Thymus (tissue), 11 donors: ENCODE measurements around the gene GRIK4. TPM values are rescaled to one million over a fixed set of nuclear protein-coding genes. Genes with fewer than 3 reads are reported as not detected.
A peak's percentile ranks its signal among the peaks of the same experiment; 100 is the strongest.

Experiments used
- DNase-seq, 9 donors: peaks; one replicate each; pipeline ENCODE4 v3.0.0-alpha.2; 2013; ENCODE audit warnings: low spot score in 9 of 9, low read depth in 6 of 9, missing footprints in 1 of 9
- H3K27ac ChIP-seq, 2 donors: one replicate each; pipeline ENCODE4 v1.5.1; 2013; ENCODE audit warnings: control low read depth in 1 of 2, low read depth in 1 of 2, low read length in 1 of 2, mild to moderate bottlenecking in 1 of 2, moderate library complexity in 1 of 2
- H3K27me3 ChIP-seq, 2 donors: one replicate each; pipeline ENCODE4 v1.5.1; 2013; ENCODE audit warnings: low read length in 1 of 2; ENCODE audit not compliant: control insufficient read depth in 2 of 2, insufficient read depth in 1 of 2
- H3K36me3 ChIP-seq, 2 donors: one replicate each; pipeline ENCODE4 v1.5.1; 2013; ENCODE audit warnings: low read length in 1 of 2, mild to moderate bottlenecking in 1 of 2, moderate library complexity in 1 of 2; ENCODE audit not compliant: control insufficient read depth in 2 of 2, insufficient read depth in 2 of 2
- H3K4me1 ChIP-seq, 2 donors: one replicate each; pipeline ENCODE4 v1.5.1; 2013; ENCODE audit warnings: low read length in 2 of 2; ENCODE audit not compliant: control insufficient read depth in 2 of 2, insufficient read depth in 2 of 2
- H3K4me3 ChIP-seq, 2 donors: one replicate each; pipeline ENCODE4 v1.5.1; 2013; ENCODE audit warnings: low read length in 2 of 2, control low read depth in 1 of 2, mild to moderate bottlenecking in 1 of 2
- H3K9me3 ChIP-seq, 2 donors: one replicate each; pipeline ENCODE4 v1.5.1; 2013; ENCODE audit warnings: low read length in 1 of 2, mild to moderate bottlenecking in 1 of 2; ENCODE audit not compliant: control insufficient read depth in 2 of 2, insufficient read depth in 1 of 2
- WGBS: extraction: QIAGEN DNeasy Blood & Tissue Kit; methylation state at CpG from one replicate; pipeline ENCODE4 v1.1.7; 2013; 5-methylcytosine and 5-hydroxymethylcytosine counted together
- polyA plus RNA-seq: library from polyadenylated mRNA; stranded (reverse); fragments of 200-250 nt; gene quantifications from one replicate; pipeline ENCODE4 v1.2.3, GENCODE V29; 2013
- total RNA-seq: library from RNA; stranded (reverse); fragments of 120-200 nt; gene quantifications from one replicate; pipeline ENCODE4 v1.2.4, GENCODE V29; 2013
- donor health status: healthy.

The GRIK4 gene
- total and polyA plus RNA-seq, 2 donors, result 0.11 to 0.19 TPM

- Histone ChIP-seq H3K36me3 (no peaks in the 10 kb centered on the region), H3K4me1 (no peaks in the 10 kb centered on the region), H3K9me3 (no peaks in the 10 kb centered on the region), H3K27ac (no peak overlapping the region), H3K4me3 (no peak overlapping the region), H3K27me3 (no peaks in the 10 kb centered on the region)
- WGBS, result 32% methylated on average over 9 of the region's 9 CpGs
- peak in 7 of 9 donors; percentile 3 to 43 (median 9) for DNase-seq
Observed at GRCh38 chr11:120801801-120802689, 290.5 kb downstream of the GRIK4 start.

- Histone ChIP-seq H3K9me3 (no peaks in the 10 kb centered on the region), H3K27me3 (no peaks in the 10 kb centered on the region), H3K4me3 (no peak overlapping the region), H3K36me3 (no peaks in the 10 kb centered on the region), H3K4me1 (no peaks in the 10 kb centered on the region), H3K27ac (no peak overlapping the region)
- WGBS, result 31% methylated on average over 9 of the region's 9 CpGs
- no peak for DNase-seq
Observed at GRCh38 chr11:120805960-120806555, 294.5 kb downstream of the GRIK4 start.

- Histone ChIP-seq H3K27ac (no peak overlapping the region), H3K4me3 (no peak overlapping the region), H3K36me3 (no peaks in the 10 kb centered on the region), H3K27me3 (no peaks in the 10 kb centered on the region), H3K4me1 (no peaks in the 10 kb centered on the region), H3K9me3 (no peaks in the 10 kb centered on the region)
- 90% methylated on average over 13 of the region's 13 CpGs for WGBS
- DNase-seq, result no peak
Observed at GRCh38 chr11:120807414-120808150, 296.0 kb downstream of the GRIK4 start.

GRCh38 chr11:120808616-120809050, 297.1 kb downstream of the GRIK4 start:
- Histone ChIP-seq H3K4me3 (no peak overlapping the region), H3K27ac (no peak overlapping the region), H3K36me3 (no peaks in the 10 kb centered on the region), H3K4me1 (no peaks in the 10 kb centered on the region), H3K27me3 (no peaks in the 10 kb centered on the region), H3K9me3 (no peaks in the 10 kb centered on the region)
- 78% methylated on average over 5 of the region's 5 CpGs for WGBS
- no peak for DNase-seq

- Histone ChIP-seq H3K27ac (no peak overlapping the region), H3K9me3 (no peaks in the 10 kb centered on the region), H3K36me3 (no peaks in the 10 kb centered on the region), H3K4me3 (no peak overlapping the region), H3K4me1 (no peaks in the 10 kb centered on the region), H3K27me3 (no peaks in the 10 kb centered on the region)
- no peak for DNase-seq
- 98% methylated on average over 2 of the region's 2 CpGs for WGBS
Observed at GRCh38 chr11:120810251-120810650, 298.7 kb downstream of the GRIK4 start.

GRCh38 chr11:120811199-120811598, 299.7 kb downstream of the GRIK4 start:
- H3K27ac ChIP-seq, result no peak overlapping the region
- H3K27me3 ChIP-seq, result no peaks in the 10 kb centered on the region
- WGBS, result 98% methylated on average over 5 of the region's 5 CpGs
- DNase-seq, result no peak
- H3K36me3 ChIP-seq, result no peaks in the 10 kb centered on the region
- H3K9me3 ChIP-seq, result no peaks in the 10 kb centered on the region
- H3K4me1 ChIP-seq, result no peaks in the 10 kb centered on the region
- no peak overlapping the region for H3K4me3 ChIP-seq

GRCh38 chr11:120811731-120812130, 300.2 kb downstream of the GRIK4 start:
- 96% methylated on average over 5 of the region's 5 CpGs for WGBS
- Histone ChIP-seq H3K27ac (no peak overlapping the region), H3K4me1 (no peaks in the 10 kb centered on the region), H3K9me3 (no peaks in the 10 kb centered on the region), H3K27me3 (no peaks in the 10 kb centered on the region), H3K4me3 (no peak overlapping the region), H3K36me3 (no peaks in the 10 kb centered on the region)
- DNase-seq, result no peak

GRCh38 chr11:120814531-120815318, 303.2 kb downstream of the GRIK4 start:
- 87% methylated on average over 21 of the region's 21 CpGs for WGBS
- no peaks in the 10 kb centered on the region for H3K9me3 ChIP-seq
- H3K27ac ChIP-seq, result no peak overlapping the region
- H3K36me3 ChIP-seq, result no peaks in the 10 kb centered on the region
- no peaks in the 10 kb centered on the region for H3K4me1 ChIP-seq
- peaks cover 0 to 4% of the 10 kb centered on the region in 2 donors for H3K27me3 ChIP-seq
- no peak overlapping the region for H3K4me3 ChIP-seq
- DNase-seq, result no peak
